ENCODE results near the gene TRPM8. TPM values are rescaled to one million over a fixed set of nuclear protein-coding genes. Genes with fewer than 3 reads are reported as not detected.

Gene TRPM8
- total RNA-seq, 1 experiment from 2014 or later = 3.9 TPM

- Histone ChIP-seq H3K27ac (ENCODE audit: low read length) (no peak overlapping the region), H3K4me1 (ENCODE audit: control insufficient read depth, insufficient read depth, low read length) (no peaks in the 10 kb centered on the region), H3K36me3 (ENCODE audit: control insufficient read depth, insufficient read depth, low read length) (no peaks in the 10 kb centered on the region), H3K9me3 (ENCODE audit: control insufficient read depth, insufficient read depth, low read depth, low read length) (no peaks in the 10 kb centered on the region), H3K4me3 (ENCODE audit: low read depth in 2 of 2, low read length in 2 of 2) (no peak overlapping the region), H3K27me3 (ENCODE audit: control insufficient read depth, insufficient read depth, low read length) (no peaks in the 10 kb centered on the region)
- TF ChIP-seq SIN3A (IDR thresholded peaks at IDR 0.05; ENCODE audit: borderline replicate concordance, insufficient read depth, low read depth, low read length) = no peak
- no peak for TF ChIP-seq CTCF (IDR thresholded peaks at IDR 0.05)
- TF ChIP-seq REST (IDR thresholded peaks at IDR 0.05; ENCODE audit: insufficient read depth in 1 of 2, low read depth in 2 of 2, low read length in 1 of 2) = no peak
- TF ChIP-seq TCF7L2 (IDR thresholded peaks at IDR 0.05; ENCODE audit: low read depth, low read length) = no peak
- TF ChIP-seq POLR2AphosphoS5 (IDR thresholded peaks at IDR 0.05; ENCODE audit: low read depth, low read length) = no peak
- intact Hi-C loops (cut with micrococcal nuclease; ENCODE audit: unreplicated experiment) = no loop called here
- POLR2A ChIA-PET = no interaction called here
- ATAC-seq (no peak), DNase-seq (ENCODE audit: low read depth, low spot score) (no peak)
- CTCF ChIA-PET = no interaction called here
- BruUV-seq (replicated peaks) = no TSS peak
- in situ Hi-C loops (cut with HindIII; ENCODE audit: low pct_unique_long_range_greater_than_20kb, low sequenced_read_pairs) = no loop called here
Measured at GRCh38 chr2:233907627-233908026, 9.5 kb upstream of the TRPM8 start.

- DNase-seq (ENCODE audit: low read depth, low spot score) = no peak
- POLR2A ChIA-PET = no interaction called here
Measured at GRCh38 chr2:233912691-233913423, 4.3 kb upstream of the TRPM8 start.

More at GRCh38 chr2:233912691-233913423, 4.3 kb upstream of the TRPM8 start:
- Histone ChIP-seq H3K27ac (ENCODE audit: low read length) (no peak overlapping the region), H3K9me3 (ENCODE audit: control insufficient read depth, insufficient read depth, low read depth, low read length) (no peaks in the 10 kb centered on the region), H3K36me3 (ENCODE audit: control insufficient read depth, insufficient read depth, low read length) (no peaks in the 10 kb centered on the region), H3K4me3 (ENCODE audit: low read depth in 2 of 2, low read length in 2 of 2) (no peak overlapping the region), H3K27me3 (ENCODE audit: control insufficient read depth, insufficient read depth, low read length) (no peaks in the 10 kb centered on the region), H3K4me1 (ENCODE audit: control insufficient read depth, insufficient read depth, low read length) (0 out of 2 replicates have a peak, but pooled peaks cover 4% of the 10 kb centered on the region)
- in situ Hi-C loops (cut with HindIII; ENCODE audit: low pct_unique_long_range_greater_than_20kb, low sequenced_read_pairs) = no loop called here
- CTCF ChIA-PET = interaction anchor here (0.6 to 1.0 kb wide), 2 partner anchors 21 to 42 kb away, joined by 3 read pairs; no protein-coding TSS in a partner anchor
- ATAC-seq = no peak
- intact Hi-C loops (cut with micrococcal nuclease; ENCODE audit: unreplicated experiment) = no loop called here
- BruUV-seq (replicated peaks) = no TSS peak
- no peak for TF ChIP-seq POLR2AphosphoS5 (IDR thresholded peaks at IDR 0.05; ENCODE audit: low read depth, low read length)
- peak; percentile 95 for TF ChIP-seq REST (IDR thresholded peaks at IDR 0.05; ENCODE audit: insufficient read depth in 1 of 2, low read depth in 2 of 2, low read length in 1 of 2)

Data from Panc1 (cell line).